Erythroblast (primary cell): Measurements from ENCODE around the gene UCN3.

Source experiments
- GATA1 ChIP-seq: IDR thresholded peaks from 2 replicates; pipeline ENCODE4 v1.6.1; 2011; ENCODE audit warnings: low read depth, mild to moderate bottlenecking, control low read depth, low read length, moderate library complexity
- POLR2A ChIP-seq: IDR thresholded peaks from 2 replicates; pipeline ENCODE4 v1.6.1; 2011; ENCODE audit warnings: mild to moderate bottlenecking, low read length

DNA sequence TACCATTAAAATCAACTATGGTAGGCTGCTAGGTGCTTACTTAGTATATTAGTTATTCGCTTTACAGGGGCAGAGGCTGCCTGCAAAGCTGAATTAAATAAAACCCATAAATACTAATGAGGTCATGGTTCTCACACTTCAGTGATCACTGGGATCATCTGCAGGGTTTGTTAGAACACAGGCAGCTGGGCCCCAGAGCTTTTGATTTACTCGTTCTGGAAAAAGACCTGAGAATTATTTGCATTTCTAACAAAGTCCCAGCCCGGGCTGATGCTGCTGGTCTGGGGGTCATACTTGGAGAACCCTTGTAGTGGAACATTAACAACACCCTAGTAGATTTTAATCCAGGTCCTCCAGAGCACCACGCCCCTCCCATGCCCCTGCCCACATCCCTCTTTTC lies 8.5 kb downstream of the UCN3 start:
- TF ChIP-seq POLR2A (no peak), GATA1 (no peak)
